Fibroblast of villous mesenchyme (primary cell): ENCODE measurements around the gene LSM3. TPM values are rescaled to one million over a fixed set of nuclear protein-coding genes. Genes with fewer than 3 reads are reported as not detected.

ENCODE experiments used
- DNase-seq: peaks from one replicate; pipeline ENCODE4 v3.0.0-alpha.2; 2010; ENCODE audit warnings: low read depth
- H3K4me3 ChIP-seq: 2 replicates; pipeline ENCODE4 v1.5.1; 2011; ENCODE audit warnings: low read depth, mild to moderate bottlenecking, low read length
- total RNA-seq: library from RNA; depleted of rRNA; stranded (reverse); fragments of >200 nt; gene quantifications from 2 replicates; pipeline ENCODE4 v1.2.3, GENCODE V29; 2012
- TF ChIP-seq, protein P1 (sequence below): IDR thresholded peaks from 2 replicates; pipeline ENCODE4 v1.5.1; 2012; ENCODE audit warnings: low read depth, mild to moderate bottlenecking, low read length; ENCODE audit not compliant: insufficient read depth

The LSM3 gene
- total RNA-seq, 1 donor: 7.3 TPM

DNA sequence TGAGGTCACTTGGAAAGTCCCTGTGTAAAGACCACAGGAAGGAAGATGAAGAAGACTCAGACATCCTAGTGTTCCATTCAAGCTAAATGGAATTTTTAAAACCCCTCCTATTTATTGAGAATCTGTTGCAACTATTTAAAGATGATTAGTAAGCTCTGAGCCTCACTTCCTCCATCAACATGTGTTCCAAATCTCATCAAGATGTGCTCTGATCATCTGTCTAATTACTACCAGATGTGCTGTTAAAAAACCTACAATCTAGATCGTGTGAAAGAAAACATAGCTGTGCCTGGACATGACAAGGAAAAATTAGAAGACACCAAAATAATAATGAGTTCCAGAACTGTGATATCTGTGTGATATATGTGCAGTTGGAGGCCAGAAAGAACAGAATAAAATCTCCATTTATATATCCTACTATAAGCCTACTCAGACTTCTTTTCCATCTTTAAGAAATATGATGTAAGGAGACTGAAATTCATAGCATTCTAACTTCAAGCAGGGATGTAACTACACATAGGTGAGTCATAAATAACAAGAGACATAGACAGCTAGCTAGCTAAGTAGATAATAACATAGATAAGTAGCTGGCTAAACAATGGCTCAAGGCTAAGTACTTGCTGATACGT is 8.0 kb upstream of the LSM3 start:
- no peak overlapping the region for H3K4me3 ChIP-seq
- peak; percentile 67 for DNase-seq
- TF ChIP-seq, protein P1, sequence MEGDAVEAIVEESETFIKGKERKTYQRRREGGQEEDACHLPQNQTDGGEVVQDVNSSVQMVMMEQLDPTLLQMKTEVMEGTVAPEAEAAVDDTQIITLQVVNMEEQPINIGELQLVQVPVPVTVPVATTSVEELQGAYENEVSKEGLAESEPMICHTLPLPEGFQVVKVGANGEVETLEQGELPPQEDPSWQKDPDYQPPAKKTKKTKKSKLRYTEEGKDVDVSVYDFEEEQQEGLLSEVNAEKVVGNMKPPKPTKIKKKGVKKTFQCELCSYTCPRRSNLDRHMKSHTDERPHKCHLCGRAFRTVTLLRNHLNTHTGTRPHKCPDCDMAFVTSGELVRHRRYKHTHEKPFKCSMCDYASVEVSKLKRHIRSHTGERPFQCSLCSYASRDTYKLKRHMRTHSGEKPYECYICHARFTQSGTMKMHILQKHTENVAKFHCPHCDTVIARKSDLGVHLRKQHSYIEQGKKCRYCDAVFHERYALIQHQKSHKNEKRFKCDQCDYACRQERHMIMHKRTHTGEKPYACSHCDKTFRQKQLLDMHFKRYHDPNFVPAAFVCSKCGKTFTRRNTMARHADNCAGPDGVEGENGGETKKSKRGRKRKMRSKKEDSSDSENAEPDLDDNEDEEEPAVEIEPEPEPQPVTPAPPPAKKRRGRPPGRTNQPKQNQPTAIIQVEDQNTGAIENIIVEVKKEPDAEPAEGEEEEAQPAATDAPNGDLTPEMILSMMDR: no peak

- TF ChIP-seq, protein P1: no peak
- no peak overlapping the region for H3K4me3 ChIP-seq
- no peak for DNase-seq
Observed at GRCh38 chr3:14172496-14172895, 6.1 kb upstream of the LSM3 start.

DNA sequence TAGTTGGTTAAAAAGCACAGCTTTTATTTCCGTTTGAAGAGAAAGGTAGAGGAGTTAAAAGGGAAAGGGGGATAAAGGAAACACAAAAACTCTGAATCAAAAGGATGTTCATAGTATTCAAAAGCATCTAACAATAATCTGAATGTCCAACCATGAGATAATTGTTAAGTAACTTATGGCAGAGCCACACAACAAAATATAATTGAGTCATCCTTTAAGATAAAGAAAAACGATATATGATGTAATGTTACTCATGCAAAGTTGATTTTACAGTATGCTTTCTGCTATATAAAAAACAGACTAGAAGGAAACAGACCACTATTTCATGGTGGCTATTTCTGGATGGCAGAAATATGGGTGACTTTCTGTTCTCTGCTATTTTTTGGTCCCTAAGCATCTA is 4.1 kb upstream of the LSM3 start:
- no peak overlapping the region for H3K4me3 ChIP-seq
- TF ChIP-seq, protein P1: no peak
- DNase-seq: no peak

GRCh38 chr3:14175383-14176037 is 3.1 kb upstream of the LSM3 start:
- no peak overlapping the region for H3K4me3 ChIP-seq
- TF ChIP-seq, protein P1: no peak
- no peak for DNase-seq

GRCh38 chr3:14177580-14178246 is 904 bp upstream of the LSM3 start:
- TF ChIP-seq, protein P1: no peak
- DNase-seq: no peak
- peak overlapping the region; percentile 83 for H3K4me3 ChIP-seq

- H3K4me3 ChIP-seq: peak overlapping the region; percentile 83
- DNase-seq: no peak
- TF ChIP-seq, protein P1: no peak
Observed at GRCh38 chr3:14179114-14179465, 473 bp downstream of the LSM3 start.
